Stomach (tissue), 4 donors: ENCODE measurements around the gene TBL1XR1.

Experiments used
- EP300 ChIP-seq: sonication (generic); formaldehyde crosslinking; IDR thresholded peaks from one replicate; pipeline ENCODE4 v1.6.1; 2017; ENCODE audit warnings: antibody characterized with exemption
- POLR2A ChIP-seq, 4 donors: fragments of 450-650 bp; IDR thresholded peaks; one replicate each; pipeline ENCODE4 v1.6.1; 2016; ENCODE audit warnings: antibody characterized with exemption in 4 of 4, control low read depth in 2 of 4, mild to moderate bottlenecking in 1 of 4, moderate library complexity in 1 of 4
- POLR2AphosphoS5 ChIP-seq, 3 donors: sonication (generic); formaldehyde crosslinking; IDR thresholded peaks; one replicate each; pipeline ENCODE4 v1.6.1; 2016; ENCODE audit warnings: antibody characterized with exemption in 3 of 3
- TF ChIP-seq, protein P1 (sequence below), 7 experiments: fragments of 450-650 bp in 4 of 7; fragments of 200-600 bp in 3 of 7; sonication (generic) in 3 of 7; IDR thresholded peaks; one replicate each; pipeline ENCODE4 v1.5.1; 2016 to 2019; ENCODE audit warnings: antibody characterized with exemption in 7 of 7, control low read depth in 2 of 7, mild to moderate bottlenecking in 1 of 7

DNA sequence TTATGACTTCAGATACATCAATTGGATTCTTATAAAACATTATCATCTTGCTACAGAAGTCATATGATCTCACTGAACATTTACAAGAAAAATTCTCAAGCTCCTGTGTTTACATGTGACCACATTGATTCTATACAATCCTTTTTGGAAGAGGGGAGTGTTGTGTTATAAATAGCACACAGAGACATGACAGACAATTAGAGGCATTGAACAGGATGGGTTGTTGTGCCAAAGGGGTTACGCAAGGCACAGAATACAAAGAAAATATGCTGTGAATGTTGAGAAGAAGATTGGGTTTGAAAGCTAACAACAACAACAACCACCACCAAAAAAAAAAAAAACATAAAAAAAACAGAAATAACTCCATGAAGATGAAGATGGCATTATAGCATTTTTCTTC is 32.5 kb upstream of the TBL1XR1 start:
- no peak for TF ChIP-seq EP300
- no peak for TF ChIP-seq POLR2AphosphoS5 (IDR thresholded peaks at IDR 0.05)
- TF ChIP-seq, protein P1, sequence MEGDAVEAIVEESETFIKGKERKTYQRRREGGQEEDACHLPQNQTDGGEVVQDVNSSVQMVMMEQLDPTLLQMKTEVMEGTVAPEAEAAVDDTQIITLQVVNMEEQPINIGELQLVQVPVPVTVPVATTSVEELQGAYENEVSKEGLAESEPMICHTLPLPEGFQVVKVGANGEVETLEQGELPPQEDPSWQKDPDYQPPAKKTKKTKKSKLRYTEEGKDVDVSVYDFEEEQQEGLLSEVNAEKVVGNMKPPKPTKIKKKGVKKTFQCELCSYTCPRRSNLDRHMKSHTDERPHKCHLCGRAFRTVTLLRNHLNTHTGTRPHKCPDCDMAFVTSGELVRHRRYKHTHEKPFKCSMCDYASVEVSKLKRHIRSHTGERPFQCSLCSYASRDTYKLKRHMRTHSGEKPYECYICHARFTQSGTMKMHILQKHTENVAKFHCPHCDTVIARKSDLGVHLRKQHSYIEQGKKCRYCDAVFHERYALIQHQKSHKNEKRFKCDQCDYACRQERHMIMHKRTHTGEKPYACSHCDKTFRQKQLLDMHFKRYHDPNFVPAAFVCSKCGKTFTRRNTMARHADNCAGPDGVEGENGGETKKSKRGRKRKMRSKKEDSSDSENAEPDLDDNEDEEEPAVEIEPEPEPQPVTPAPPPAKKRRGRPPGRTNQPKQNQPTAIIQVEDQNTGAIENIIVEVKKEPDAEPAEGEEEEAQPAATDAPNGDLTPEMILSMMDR (IDR thresholded peaks at IDR 0.05): no peak
- TF ChIP-seq POLR2A (IDR thresholded peaks at IDR 0.05): no peak
